ENCODE measurements around the gene ZNF891. TPM values are rescaled to one million over a fixed set of nuclear protein-coding genes. Genes with fewer than 3 reads are reported as not detected.

ZNF891 gene
- total RNA-seq, 1 experiment from 2014 or later: 0.43 TPM

GRCh38 chr12:133061954-133062353 lies 68.1 kb downstream of the ZNF891 start:
- DNase-seq (ENCODE audit: low spot score): no peak

GRCh38 chr12:133058203-133059113 lies 71.6 kb downstream of the ZNF891 start:
- no peak for DNase-seq (ENCODE audit: low spot score)

GRCh38 chr12:133057446-133057845 lies 72.6 kb downstream of the ZNF891 start:
- DNase-seq (ENCODE audit: low spot score): no peak

Other genes starting within 250 kb of the ZNF891 start
- gene CHFR, start 242.7 kb downstream of the ZNF891 start, total RNA-seq (2014; rRNA removed; shearing (Covaris generic)): 6.4 and 11.9 TPM in 2 replicates
- 1.3 and 4.2 TPM in 2 replicates for gene ZNF605, start 174.0 kb downstream of the ZNF891 start, total RNA-seq (2014; rRNA removed; shearing (Covaris generic))
- 4.1 TPM in 2 replicates for gene ZNF26, start 143.9 kb downstream of the ZNF891 start, total RNA-seq (2014; rRNA removed; shearing (Covaris generic))
- 7.6 and 9.0 TPM in 2 replicates for gene ZNF84, start 92.8 kb downstream of the ZNF891 start, total RNA-seq (2014; rRNA removed; shearing (Covaris generic))
- 9.8 and 17.0 TPM in 2 replicates for gene ZNF140, start 49.4 kb downstream of the ZNF891 start, total RNA-seq (2014; rRNA removed; shearing (Covaris generic))
- 1.4 and 3.0 TPM in 2 replicates for gene ZNF10, start 353 bp upstream of the ZNF891 start, total RNA-seq (2014; rRNA removed; shearing (Covaris generic))
- 12.9 and 16.9 TPM in 2 replicates for gene ZNF268, start 51.2 kb upstream of the ZNF891 start, total RNA-seq (2014; rRNA removed; shearing (Covaris generic))
- not detected in 2 replicates for gene ANHX, start 105.6 kb upstream of the ZNF891 start, total RNA-seq (2014; rRNA removed; shearing (Covaris generic))

Data from H4 (cell line).